ENCODE data around the gene ROCK1. TPM values are rescaled to one million over a fixed set of nuclear protein-coding genes. Genes with fewer than 3 reads are reported as not detected.
"Not testable (repeated sequence)": the region's sequence is repeated elsewhere in the genome, so short reads cannot be mapped to it uniquely, and the experiment has no call there.

The ROCK1 gene
- total RNA-seq = 47.9 TPM

- DNase-seq = peak; percentile 95
These were observed at the start of gene ROCK1 for GRCh38 chr18:21111346-21112139. Gene ROCK1, minus strand, starts transcription at chr18:21111813. Its CDS starts 903 bp downstream, at chr18:21110910.

GRCh38 chr18:21155443-21155842 is 43.8 kb upstream of the ROCK1 start:
- DNase-seq = no peak

DNA sequence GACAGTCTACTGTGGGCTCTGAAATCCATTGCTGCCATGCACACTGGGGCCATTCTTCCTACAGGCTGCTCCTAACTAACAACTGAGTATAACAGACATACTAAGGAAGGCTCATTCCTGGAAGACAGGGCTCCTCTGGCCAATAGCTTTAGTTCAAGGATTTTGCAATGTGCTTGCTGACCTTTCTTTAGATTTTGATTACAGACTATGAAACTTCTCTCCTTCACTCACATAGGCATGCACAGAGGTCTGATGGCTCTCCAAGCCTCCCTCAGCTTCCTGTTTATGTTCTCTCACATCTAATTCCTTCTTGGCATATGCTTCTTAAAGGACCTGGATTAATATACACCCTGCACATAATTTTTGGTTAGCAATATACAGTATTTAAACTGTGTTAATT is 34.4 kb upstream of the ROCK1 start:
- DNase-seq = no peak

DNA sequence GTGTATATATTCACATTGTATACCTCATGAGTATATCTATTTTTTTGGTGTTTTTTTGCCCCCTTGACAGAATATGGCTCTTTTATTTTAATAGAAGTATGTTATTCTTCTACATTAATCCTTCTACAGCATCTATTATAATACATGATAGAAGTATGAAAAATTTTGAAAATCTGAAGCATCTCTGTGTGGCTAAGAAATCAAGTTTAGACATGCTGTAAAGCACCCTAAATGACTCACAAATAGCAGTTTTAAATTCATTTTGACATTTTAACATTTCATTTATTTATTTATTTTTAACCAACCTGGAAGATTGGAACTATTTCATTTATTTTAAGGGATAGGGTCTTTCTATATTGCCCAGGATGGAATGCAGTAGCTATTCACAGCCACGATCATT is 33.8 kb upstream of the ROCK1 start:
- no peak for DNase-seq

- no peak for DNase-seq
These were observed 30.2 kb upstream of the ROCK1 start for GRCh38 chr18:21141668-21142422.

DNA sequence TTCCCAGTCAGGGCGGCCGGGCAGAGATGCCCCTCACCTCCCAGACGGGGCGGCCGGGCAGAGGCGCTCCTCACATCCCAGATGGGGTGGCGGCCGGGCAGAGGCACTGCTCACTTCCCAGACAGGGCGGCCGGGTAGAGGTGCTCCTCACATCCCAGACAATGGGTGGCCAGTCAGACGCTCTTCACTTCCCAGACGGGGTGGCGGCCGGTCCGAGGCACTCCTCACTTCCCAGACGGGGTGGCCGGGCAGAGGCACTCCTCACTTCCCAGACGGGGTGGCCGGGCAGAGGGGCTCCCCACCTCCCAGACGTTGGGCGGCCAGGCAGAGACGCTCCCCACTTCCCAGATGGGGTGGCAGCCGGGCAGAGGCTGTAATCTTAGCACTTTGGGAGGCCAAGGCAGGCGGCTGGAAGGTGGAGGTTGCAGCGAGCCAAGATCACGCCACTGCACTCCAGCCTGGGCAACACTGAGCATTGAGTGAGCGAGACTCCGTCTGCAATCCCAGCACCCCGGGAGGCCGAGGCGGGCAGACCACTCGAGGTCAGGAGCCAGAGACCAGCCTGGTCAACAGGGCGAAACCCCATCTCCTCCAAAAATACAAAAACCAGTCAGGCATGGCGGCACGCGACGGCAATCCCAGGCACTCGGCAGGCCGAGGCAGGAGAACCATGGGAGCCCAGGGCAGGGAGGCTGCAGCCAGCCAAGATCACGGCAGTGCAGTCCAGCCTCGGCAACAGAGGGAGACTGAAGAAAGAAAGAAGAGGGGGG is 26.3 kb upstream of the ROCK1 start:
- not testable (repeated sequence) for DNase-seq

- DNase-seq = no peak
These were observed 23.3 kb upstream of the ROCK1 start for GRCh38 chr18:21134895-21135294.

DNA sequence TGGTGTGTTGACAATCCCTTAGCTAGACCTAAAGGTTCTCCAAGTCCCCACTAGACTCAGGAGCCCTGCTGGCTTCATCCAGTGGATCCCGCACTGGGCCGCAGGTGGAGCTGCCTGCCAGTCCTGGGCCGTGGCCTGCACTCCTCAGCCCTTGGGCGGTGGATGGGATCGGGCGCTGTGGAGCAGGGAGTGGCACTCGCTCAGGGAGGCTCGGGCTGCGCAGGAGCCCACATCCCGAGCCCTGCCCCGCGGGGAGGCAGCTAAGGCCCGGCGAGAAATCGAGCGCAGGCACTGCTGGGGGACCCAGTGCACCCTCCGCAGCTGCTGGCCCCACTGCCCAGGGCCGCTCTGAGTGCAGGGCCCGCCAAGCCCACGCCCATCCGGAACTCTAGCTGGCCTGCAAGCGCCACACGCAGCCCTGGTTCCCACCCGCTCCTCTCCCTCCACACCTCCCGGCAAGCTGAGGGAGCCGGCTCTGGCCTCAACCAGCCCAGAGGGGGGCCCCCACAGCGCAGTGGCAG is 20.8 kb upstream of the ROCK1 start:
- DNase-seq = no peak

GRCh38 chr18:21131698-21132227 is 20.1 kb upstream of the ROCK1 start:
- DNase-seq = no peak

GRCh38 chr18:21129566-21130216 is 18.1 kb upstream of the ROCK1 start:
- DNase-seq = no peak

DNA sequence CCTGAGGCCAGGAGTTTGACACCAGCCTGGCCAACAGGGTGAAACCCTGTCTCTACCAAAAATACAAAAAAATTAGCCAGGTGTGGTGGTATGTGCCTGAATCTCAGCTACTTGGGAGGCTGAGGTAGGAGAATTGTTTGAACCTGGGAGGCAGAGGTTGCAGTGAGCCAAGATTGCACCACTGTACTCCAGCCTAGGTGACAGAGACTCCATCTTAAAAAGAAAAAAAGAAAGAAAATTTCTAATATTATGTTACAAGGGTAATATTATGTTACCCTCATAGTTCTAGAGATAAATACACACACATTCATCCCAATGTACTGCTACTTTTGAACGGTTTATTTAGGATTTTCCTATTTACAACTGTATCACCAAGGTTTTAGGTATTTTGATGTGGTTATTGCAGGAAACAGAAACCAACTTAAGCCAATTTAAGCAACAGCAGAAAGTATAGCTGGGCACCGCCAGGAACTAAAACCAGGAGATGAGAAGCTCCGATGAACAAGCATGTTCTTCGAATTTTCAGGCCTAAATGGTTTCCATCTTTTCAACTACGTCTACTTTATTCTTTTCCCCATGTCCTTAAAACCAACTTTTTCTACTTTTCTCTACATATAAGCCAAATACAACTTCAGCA is 11.8 kb upstream of the ROCK1 start:
- DNase-seq = no peak

GRCh38 chr18:21118806-21119205 is 7.2 kb upstream of the ROCK1 start:
- no peak for DNase-seq

DNA sequence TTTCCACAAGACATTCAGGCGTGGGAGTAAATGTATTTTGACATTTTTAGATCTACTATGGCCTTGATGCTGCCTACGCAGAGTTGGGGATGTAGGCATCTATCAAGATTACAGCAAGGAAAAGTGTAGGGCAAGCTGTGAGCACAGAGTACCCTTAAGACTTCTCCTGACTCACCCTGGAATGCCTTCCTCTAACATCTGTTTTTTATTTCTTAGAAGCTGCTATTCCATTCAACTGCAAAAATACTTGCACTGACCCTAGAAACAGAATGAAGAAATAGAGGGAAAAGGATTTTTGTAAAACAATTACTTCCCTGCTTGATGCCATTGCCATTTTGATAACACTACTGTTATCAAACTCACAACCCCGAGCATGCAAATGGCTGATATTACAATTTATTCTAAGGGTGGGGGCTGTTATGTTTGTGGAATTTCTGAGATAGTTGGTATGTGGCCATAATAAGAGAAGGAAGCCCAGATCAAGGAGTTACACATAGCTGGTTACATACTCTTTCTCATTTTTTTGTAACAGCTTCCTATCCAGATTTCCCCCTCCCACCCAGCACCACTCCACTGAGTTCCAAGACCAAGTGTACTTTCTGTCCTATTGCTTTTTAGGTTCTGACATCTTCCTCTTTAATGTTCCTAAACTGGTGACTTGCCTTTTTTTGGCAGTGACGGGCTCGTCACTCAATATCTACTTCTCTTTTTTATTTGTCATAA is 6.0 kb upstream of the ROCK1 start:
- no peak for DNase-seq

- DNase-seq = no peak
These were observed 4.2 kb upstream of the ROCK1 start for GRCh38 chr18:21115519-21116411.

DNA sequence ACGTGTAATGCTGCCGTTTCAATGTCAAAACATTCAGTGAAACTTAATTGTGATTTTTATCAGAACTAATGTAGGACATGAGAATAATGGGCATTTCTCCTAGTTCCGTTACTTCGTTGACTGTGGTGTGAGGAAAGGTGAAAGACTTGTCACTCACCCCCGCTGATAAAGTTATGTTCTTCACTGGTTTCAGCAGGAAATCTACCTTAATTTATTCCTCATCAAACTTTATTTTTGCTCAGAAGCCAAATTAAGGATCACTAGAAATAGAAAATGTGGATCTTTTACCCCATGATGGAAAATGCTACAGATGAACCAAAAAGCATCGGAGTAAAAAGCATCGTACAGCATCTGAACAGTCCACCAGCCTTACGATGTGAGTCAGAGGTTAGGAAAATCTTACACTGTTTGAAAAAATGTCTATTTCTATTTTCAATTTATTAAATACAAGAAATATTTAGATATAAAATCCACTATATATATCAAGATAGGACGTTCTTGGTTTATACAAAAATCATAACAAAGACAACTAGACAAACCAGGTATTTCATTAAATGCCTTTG is 1.0 kb upstream of the ROCK1 start:
- no peak for DNase-seq

DNA sequence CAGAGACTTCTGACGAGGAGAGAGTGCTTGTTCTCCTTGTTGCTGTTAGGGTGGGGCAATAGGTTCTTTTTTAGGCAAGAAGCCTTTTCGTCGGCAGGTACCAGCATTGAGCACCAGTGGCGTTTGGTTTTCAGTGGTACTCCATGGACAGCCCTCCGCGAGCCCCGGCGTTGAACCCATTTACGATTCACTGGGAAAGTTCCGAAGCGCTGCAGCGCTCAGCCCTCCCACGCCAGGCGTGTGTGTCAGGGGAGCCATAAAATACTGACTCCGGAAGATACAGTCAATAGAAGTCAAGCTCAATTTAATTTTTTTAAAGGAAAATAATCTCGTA is 494 bp upstream of the ROCK1 start:
- no peak for DNase-seq

DNA sequence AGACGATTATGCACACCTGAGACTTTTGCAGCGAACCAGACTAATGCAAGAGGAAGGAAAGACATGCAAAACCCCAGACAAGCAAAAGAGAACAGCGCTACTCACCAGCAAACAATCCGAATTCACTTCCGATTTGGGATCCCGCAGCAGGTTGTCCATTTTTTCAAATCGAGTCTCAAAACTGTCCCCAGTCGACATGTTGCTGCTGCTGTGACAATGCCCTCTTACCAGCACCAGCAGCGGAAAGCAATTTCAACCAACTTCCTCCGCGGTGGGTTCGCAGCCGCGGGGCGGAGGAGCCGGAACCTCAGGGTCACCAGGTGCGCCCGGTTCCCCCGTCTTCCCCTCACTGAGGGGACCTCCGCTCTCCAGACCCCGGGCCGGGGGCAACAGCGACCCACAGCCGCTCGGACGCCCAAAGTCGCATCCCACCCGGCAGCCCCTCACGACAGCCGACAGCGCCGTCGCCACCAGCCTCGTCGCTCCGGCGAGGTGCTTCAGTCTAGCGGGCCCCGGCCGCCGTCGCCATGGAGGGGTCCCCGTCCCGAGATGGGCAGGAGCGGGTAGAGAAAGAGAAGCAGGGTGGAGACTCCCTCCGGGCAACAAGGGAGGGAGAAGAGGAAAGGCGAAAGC is 784 bp downstream of the ROCK1 start:
- DNase-seq = no peak

GRCh38 chr18:21109936-21110712 is 1.5 kb downstream of the ROCK1 start:
- DNase-seq = no peak

Measured in occipital lobe (tissue), 2 donors.